Calu3 (cell line): Measurements from ENCODE around the gene RAB20. TPM values are rescaled to one million over a fixed set of nuclear protein-coding genes. Genes with fewer than 3 reads are reported as not detected.

Experiments
- BruUV-seq: library from RNA; stranded (reverse); fragments of 400-500 nt; replicated peaks from 2 replicates; lab custom pipeline; 2021; lab: Mats Ljungman, UMichigan
- CTCF ChIA-PET: fragments of 300-600 bp; sonication (Branson Sonifier 250); formaldehyde crosslinking; loops from one replicate; lab custom pipeline; 2022; ENCODE audit warnings: antibody characterized with exemption; lab: Charles Lee
- DNase-seq: peaks from one replicate; pipeline ENCODE4 v3.0.0; 2022
- H3K27ac Mint-ChIP-seq: one replicate; pipeline ENCODE4 v1.8.0; 2022; ENCODE audit warnings: mixed read lengths; ENCODE audit not compliant: unreplicated experiment
- H3K27me3 Mint-ChIP-seq: one replicate; pipeline ENCODE4 v1.8.0; 2022; ENCODE audit warnings: mixed read lengths; ENCODE audit not compliant: unreplicated experiment
- H3K36me3 Mint-ChIP-seq: one replicate; pipeline ENCODE4 v1.8.0; 2022; ENCODE audit warnings: mild to moderate bottlenecking, moderate library complexity, mixed read lengths; ENCODE audit not compliant: insufficient read depth, unreplicated experiment
- H3K4me1 Mint-ChIP-seq: one replicate; pipeline ENCODE4 v1.8.0; 2022; ENCODE audit warnings: mild to moderate bottlenecking, low read depth, mixed read lengths; ENCODE audit not compliant: unreplicated experiment
- H3K4me3 Mint-ChIP-seq: one replicate; pipeline ENCODE4 v1.8.0; 2022; ENCODE audit warnings: mild to moderate bottlenecking, low read depth, moderate library complexity, mixed read lengths; ENCODE audit not compliant: unreplicated experiment
- H3K9me3 Mint-ChIP-seq: one replicate; pipeline ENCODE4 v1.8.0; 2022; ENCODE audit warnings: low read depth, mixed read lengths; ENCODE audit not compliant: unreplicated experiment
- intact Hi-C: fragments of 100-400 bp; cut with micrococcal nuclease; formaldehyde crosslinking; loops from one replicate; pipeline ENCODE4 v1.10.0; 2022; ENCODE audit not compliant: unreplicated experiment
- total RNA-seq: library from RNA; stranded (reverse); gene quantifications from 2 replicates; pipeline ENCODE4 v1.2.3, GENCODE V29; 2022
- TF ChIP-seq, protein P1 (sequence below): fragments of 200-600 bp; IDR thresholded peaks from one replicate; pipeline ENCODE4 v1.8.0; 2022; ENCODE audit warnings: antibody characterized with exemption; ENCODE audit not compliant: unreplicated experiment

Gene RAB20
- total RNA-seq, 1 experiment from 2014 or later: 9.7 TPM

- CTCF ChIA-PET: interaction anchor here (1.0 to 1.2 kb wide), 2 partner anchors 11 to 52 kb away, joined by 3 read pairs; no protein-coding TSS in a partner anchor
Observed at GRCh38 chr13:110559986-110560385, 1.5 kb downstream of the RAB20 start.

GRCh38 chr13:110559429-110559943 is 2.0 kb downstream of the RAB20 start:
- peak overlapping the region; percentile 42 for H3K27ac Mint-ChIP-seq
- H3K4me3 Mint-ChIP-seq: peak overlapping the region; percentile 73
- no peaks in the 10 kb centered on the region for H3K9me3 Mint-ChIP-seq
- intact Hi-C loops: loop anchor here (1.0 to 10.0 kb wide), 3 partner anchors 36 to 105 kb away; no protein-coding TSS in a partner anchor
- CTCF ChIA-PET: interaction anchor here (1.2 kb wide), 1 partner anchor 52 kb away, joined by 3 read pairs; no protein-coding TSS in a partner anchor
- no TSS peak for BruUV-seq
- TF ChIP-seq, protein P1, sequence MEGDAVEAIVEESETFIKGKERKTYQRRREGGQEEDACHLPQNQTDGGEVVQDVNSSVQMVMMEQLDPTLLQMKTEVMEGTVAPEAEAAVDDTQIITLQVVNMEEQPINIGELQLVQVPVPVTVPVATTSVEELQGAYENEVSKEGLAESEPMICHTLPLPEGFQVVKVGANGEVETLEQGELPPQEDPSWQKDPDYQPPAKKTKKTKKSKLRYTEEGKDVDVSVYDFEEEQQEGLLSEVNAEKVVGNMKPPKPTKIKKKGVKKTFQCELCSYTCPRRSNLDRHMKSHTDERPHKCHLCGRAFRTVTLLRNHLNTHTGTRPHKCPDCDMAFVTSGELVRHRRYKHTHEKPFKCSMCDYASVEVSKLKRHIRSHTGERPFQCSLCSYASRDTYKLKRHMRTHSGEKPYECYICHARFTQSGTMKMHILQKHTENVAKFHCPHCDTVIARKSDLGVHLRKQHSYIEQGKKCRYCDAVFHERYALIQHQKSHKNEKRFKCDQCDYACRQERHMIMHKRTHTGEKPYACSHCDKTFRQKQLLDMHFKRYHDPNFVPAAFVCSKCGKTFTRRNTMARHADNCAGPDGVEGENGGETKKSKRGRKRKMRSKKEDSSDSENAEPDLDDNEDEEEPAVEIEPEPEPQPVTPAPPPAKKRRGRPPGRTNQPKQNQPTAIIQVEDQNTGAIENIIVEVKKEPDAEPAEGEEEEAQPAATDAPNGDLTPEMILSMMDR: no peak
- H3K27me3 Mint-ChIP-seq: no peaks in the 10 kb centered on the region
- peaks cover 61% of the 10 kb centered on the region for H3K36me3 Mint-ChIP-seq
- no peak for DNase-seq
- peaks cover 29% of the 10 kb centered on the region for H3K4me1 Mint-ChIP-seq

More at GRCh38 chr13:110559986-110560385, 1.5 kb downstream of the RAB20 start:
- Mint-ChIP-seq H3K27ac (peak overlapping the region; percentile 42), H3K9me3 (no peaks in the 10 kb centered on the region), H3K4me3 (peak overlapping the region; percentile 73), H3K36me3 (peaks cover 61% of the 10 kb centered on the region), H3K4me1 (peaks cover 31% of the 10 kb centered on the region), H3K27me3 (no peaks in the 10 kb centered on the region)
- no peak for DNase-seq
- TF ChIP-seq, protein P1: no peak
- no TSS peak for BruUV-seq
- intact Hi-C loops: loop anchor here (1.0 to 10.0 kb wide), 3 partner anchors 37 to 105 kb away; no protein-coding TSS in a partner anchor

DNA sequence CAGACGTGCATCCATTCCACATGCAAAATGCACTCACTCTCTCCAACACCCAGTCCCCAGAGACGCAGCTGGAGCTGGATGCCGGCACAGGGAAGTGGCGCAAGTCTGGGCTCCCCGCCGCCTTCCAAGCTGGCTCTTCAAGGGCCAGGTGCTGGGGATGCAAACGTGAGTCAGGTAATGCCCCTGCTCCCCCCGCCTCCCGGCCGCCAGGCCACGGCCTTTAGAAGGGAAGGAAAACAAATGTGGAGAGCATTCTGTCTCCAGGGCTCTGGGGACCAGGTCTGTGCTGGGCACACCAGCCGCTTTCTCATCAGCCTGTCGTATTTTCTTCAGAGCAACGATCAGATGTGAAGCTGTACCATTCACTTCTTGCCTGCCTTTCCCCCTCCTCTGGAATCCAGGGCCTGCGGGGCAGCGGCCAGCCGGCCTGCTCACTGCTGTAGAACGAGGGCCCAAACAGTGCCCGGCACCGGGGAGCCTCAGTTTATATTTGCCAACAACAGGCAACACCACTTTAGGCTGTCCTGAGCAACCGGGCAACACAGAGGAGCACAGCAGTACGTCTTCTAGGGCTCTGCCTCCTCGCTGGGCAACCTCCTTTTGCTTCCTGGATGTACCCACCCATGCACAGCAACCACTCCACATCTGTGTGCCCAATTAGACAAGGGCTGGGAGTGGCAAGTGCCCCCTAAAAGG is 3.8 kb downstream of the RAB20 start:
- BruUV-seq: no TSS peak
- no peak for DNase-seq
- intact Hi-C loops: loop anchor here (10.0 kb wide), 2 partner anchors 53 to 103 kb away; no protein-coding TSS in a partner anchor
- no peak overlapping the region for H3K27ac Mint-ChIP-seq
- H3K4me3 Mint-ChIP-seq: no peak overlapping the region
- peaks cover 21% of the 10 kb centered on the region for H3K4me1 Mint-ChIP-seq
- no peaks in the 10 kb centered on the region for H3K27me3 Mint-ChIP-seq
- no peaks in the 10 kb centered on the region for H3K9me3 Mint-ChIP-seq
- H3K36me3 Mint-ChIP-seq: peaks cover 53% of the 10 kb centered on the region
- CTCF ChIA-PET: interaction anchor here (0.6 kb wide), 1 partner anchor 22 kb away, joined by 3 read pairs; no protein-coding TSS in a partner anchor
- TF ChIP-seq, protein P1: no peak

DNA sequence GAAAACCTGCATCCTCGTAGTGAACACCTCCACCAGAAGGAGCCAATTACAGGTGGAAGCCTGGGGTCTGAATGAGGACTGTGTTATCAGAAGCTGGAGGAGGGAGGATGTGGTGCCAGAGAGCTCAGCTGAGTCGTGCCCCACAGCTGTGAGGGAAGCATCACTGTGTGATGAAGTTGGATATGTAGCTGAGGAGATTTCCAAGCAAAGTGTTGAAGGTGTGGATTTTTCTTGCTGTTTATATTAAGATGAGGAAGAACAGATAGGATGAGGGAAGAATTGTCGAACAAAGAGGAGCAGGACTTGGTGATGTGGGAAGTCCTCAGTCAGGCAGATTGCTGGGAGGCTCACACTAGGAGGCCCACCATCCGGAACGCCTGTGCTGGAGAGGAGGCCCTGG is 4.4 kb downstream of the RAB20 start:
- TF ChIP-seq, protein P1: no peak
- CTCF ChIA-PET: no interaction called here
- Mint-ChIP-seq H3K4me1 (peaks cover 21% of the 10 kb centered on the region), H3K9me3 (no peaks in the 10 kb centered on the region), H3K4me3 (peak overlapping the region; percentile 50), H3K27me3 (no peaks in the 10 kb centered on the region), H3K36me3 (peaks cover 46% of the 10 kb centered on the region), H3K27ac (peak overlapping the region; percentile 79)
- intact Hi-C loops: loop anchor here (10.0 kb wide), 2 partner anchors 52 to 102 kb away; no protein-coding TSS in a partner anchor
- no TSS peak for BruUV-seq
- DNase-seq: no peak
